ENCODE measurements around the gene WAPL.
"Not testable (repeated sequence)": the region's sequence is repeated elsewhere in the genome, so short reads cannot be mapped to it uniquely, and the experiment has no call there.

The WAPL gene

GRCh38 chr10:86521678-86522509 lies at the start of gene WAPL:
WAPL (minus strand) TSS chr10:86521792; CDS start chr10:86518069, 3,723 bp downstream.
- peak; percentile 62 for DNase-seq

GRCh38 chr10:86569335-86569734 lies 47.7 kb upstream of the WAPL start:
- DNase-seq = no peak

- DNase-seq = not testable (repeated sequence)
These were observed 44.9 kb upstream of the WAPL start for GRCh38 chr10:86566518-86566917.

GRCh38 chr10:86563338-86563737 lies 41.7 kb upstream of the WAPL start:
- DNase-seq = not testable (repeated sequence)

GRCh38 chr10:86558695-86559094 lies 37.1 kb upstream of the WAPL start:
- DNase-seq = not testable (repeated sequence)

- DNase-seq = no peak
These were observed 35.5 kb upstream of the WAPL start for GRCh38 chr10:86556933-86557649.

GRCh38 chr10:86556532-86556931 lies 34.9 kb upstream of the WAPL start:
- DNase-seq = no peak

GRCh38 chr10:86553639-86554038 lies 32.0 kb upstream of the WAPL start:
- DNase-seq = no peak

- no peak for DNase-seq
These were observed 31.6 kb upstream of the WAPL start for GRCh38 chr10:86553213-86553612.

- no peak for DNase-seq
These were observed 25.7 kb upstream of the WAPL start for GRCh38 chr10:86547296-86547695.

GRCh38 chr10:86545101-86545500 lies 23.5 kb upstream of the WAPL start:
- DNase-seq = peak; percentile 68

GRCh38 chr10:86540016-86540415 lies 18.4 kb upstream of the WAPL start:
- DNase-seq = no peak

- DNase-seq = no peak
These were observed 17.0 kb upstream of the WAPL start for GRCh38 chr10:86538547-86538946.

- DNase-seq = not testable (repeated sequence)
These were observed 16.4 kb upstream of the WAPL start for GRCh38 chr10:86538040-86538439.

- no peak for DNase-seq
These were observed 14.8 kb upstream of the WAPL start for GRCh38 chr10:86536294-86536861.

- no peak for DNase-seq
These were observed 13.7 kb upstream of the WAPL start for GRCh38 chr10:86535132-86535882.

GRCh38 chr10:86533328-86533727 lies 11.7 kb upstream of the WAPL start:
- DNase-seq = no peak

GRCh38 chr10:86528736-86529135 lies 7.1 kb upstream of the WAPL start:
- not testable (repeated sequence) for DNase-seq

GRCh38 chr10:86526606-86527005 lies 5.0 kb upstream of the WAPL start:
- DNase-seq = no peak

GRCh38 chr10:86525713-86526112 lies 4.1 kb upstream of the WAPL start:
- not testable (repeated sequence) for DNase-seq

- DNase-seq = no peak
These were observed 2.8 kb upstream of the WAPL start for GRCh38 chr10:86524225-86524962.

GRCh38 chr10:86523348-86523747 lies 1.8 kb upstream of the WAPL start:
- DNase-seq = no peak
